Breast epithelium (tissue), 3 donors: ENCODE data around the gene PDS5A.

Experiments used
- CTCF ChIP-seq, 3 donors: fragments of 450-650 bp; IDR thresholded peaks; one replicate each; pipeline ENCODE4 v1.5.1; 2016 to 2017; ENCODE audit warnings: antibody characterized with exemption in 3 of 3, mild to moderate bottlenecking in 3 of 3, moderate library complexity in 3 of 3
- POLR2A ChIP-seq: fragments of 450-650 bp; IDR thresholded peaks from one replicate; pipeline ENCODE4 v1.6.1; 2016; ENCODE audit warnings: antibody characterized with exemption, mild to moderate bottlenecking, moderate library complexity
- POLR2AphosphoS5 ChIP-seq, 3 donors: sonication (generic); formaldehyde crosslinking; IDR thresholded peaks; one replicate each; pipeline ENCODE4 v1.6.1; 2017; ENCODE audit warnings: antibody characterized with exemption in 3 of 3

GRCh38 chr4:39808231-39808749 lies 169.4 kb downstream of the PDS5A start:
- TF ChIP-seq CTCF (IDR thresholded peaks at IDR 0.05) (no peak), POLR2A (no peak), POLR2AphosphoS5 (IDR thresholded peaks at IDR 0.05) (no peak)
